Mucosa of stomach (tissue), 1 donor: ENCODE data around the gene HSPA9.

Source experiments
- H3K27me3 ChIP-seq: one replicate; pipeline ENCODE4 v1.7.0; 2013; ENCODE audit warnings: mild to moderate bottlenecking, low read length; ENCODE audit not compliant: control insufficient read depth, insufficient read depth
- H3K36me3 ChIP-seq: one replicate; pipeline ENCODE4 v1.7.0; 2013; ENCODE audit warnings: low read length; ENCODE audit not compliant: control insufficient read depth, insufficient read depth
- H3K4me1 ChIP-seq: one replicate; pipeline ENCODE4 v1.7.0; 2013; ENCODE audit warnings: mild to moderate bottlenecking, low read length; ENCODE audit not compliant: control insufficient read depth, insufficient read depth
- H3K4me3 ChIP-seq: one replicate; pipeline ENCODE4 v1.7.0; 2013; ENCODE audit warnings: low read length
- H3K9ac ChIP-seq: one replicate; pipeline ENCODE4 v1.7.0; 2013; ENCODE audit warnings: mild to moderate bottlenecking, low read length, moderate library complexity
- H3K9me3 ChIP-seq: one replicate; pipeline ENCODE4 v1.7.0; 2013; ENCODE audit warnings: mild to moderate bottlenecking, low read length, moderate library complexity; ENCODE audit not compliant: control insufficient read depth
- donor health status: Pancreatic carcinoma.

The HSPA9 gene

DNA sequence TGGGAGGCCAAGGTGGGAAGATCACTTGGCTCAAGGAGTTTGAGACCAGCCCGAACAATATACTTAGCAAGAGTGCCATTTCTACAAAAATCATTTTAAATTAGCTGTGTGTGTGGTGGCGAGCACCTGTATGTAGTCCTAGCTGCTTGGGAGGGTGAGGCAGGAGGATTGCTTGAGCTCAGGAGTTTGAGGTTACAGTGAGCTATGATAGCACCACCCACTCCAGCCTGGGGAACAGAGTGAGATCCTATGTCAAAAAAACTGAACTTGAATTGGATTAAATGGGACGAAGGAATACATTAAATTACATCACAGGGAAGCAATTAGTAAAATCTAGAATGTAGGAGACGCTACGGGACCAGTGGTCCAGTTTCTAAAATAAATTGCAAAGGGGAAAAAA is 25.8 kb downstream of the HSPA9 start:
- H3K4me1 ChIP-seq = peaks cover 9% of the 10 kb centered on the region
- no peak overlapping the region for H3K9ac ChIP-seq
- H3K9me3 ChIP-seq = no peaks in the 10 kb centered on the region
- H3K36me3 ChIP-seq = no peaks in the 10 kb centered on the region
- no peak overlapping the region for H3K4me3 ChIP-seq
- H3K27me3 ChIP-seq = no peaks in the 10 kb centered on the region

DNA sequence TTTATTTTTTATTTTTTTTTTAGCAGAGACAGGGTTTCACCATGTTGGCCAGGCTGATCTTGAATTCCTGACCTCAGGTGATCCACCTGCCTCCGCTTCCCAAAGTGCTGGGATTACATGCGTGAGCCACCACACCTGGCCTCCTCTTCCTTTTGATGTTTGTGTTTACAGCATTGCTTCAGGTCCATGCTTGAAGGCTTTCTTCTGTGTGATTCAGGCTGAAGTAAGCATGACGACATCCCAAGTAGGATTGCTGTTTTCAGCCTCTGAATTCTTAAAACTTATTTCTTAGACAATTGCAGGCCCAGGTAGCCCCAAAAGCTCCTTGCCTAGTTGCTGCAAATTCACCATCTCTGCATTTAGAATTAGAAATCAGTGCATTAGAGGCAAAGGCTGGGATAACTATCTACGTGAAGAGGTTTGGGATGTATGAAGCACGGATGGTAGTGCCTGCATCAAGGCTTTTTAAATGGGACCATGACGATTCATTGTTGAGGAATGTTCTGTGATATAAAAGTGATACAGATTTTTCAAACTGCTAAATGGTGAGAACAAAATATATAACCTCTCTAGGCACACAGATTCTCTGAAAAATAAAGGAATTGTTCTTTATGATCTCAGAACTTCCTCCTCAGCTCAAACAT is 29.2 kb downstream of the HSPA9 start:
- no peaks in the 10 kb centered on the region for H3K36me3 ChIP-seq
- peak overlapping the region; percentile 35 for H3K9ac ChIP-seq
- no peaks in the 10 kb centered on the region for H3K27me3 ChIP-seq
- no peak overlapping the region for H3K4me3 ChIP-seq
- H3K9me3 ChIP-seq = no peaks in the 10 kb centered on the region
- H3K4me1 ChIP-seq = peaks cover 20% of the 10 kb centered on the region

DNA sequence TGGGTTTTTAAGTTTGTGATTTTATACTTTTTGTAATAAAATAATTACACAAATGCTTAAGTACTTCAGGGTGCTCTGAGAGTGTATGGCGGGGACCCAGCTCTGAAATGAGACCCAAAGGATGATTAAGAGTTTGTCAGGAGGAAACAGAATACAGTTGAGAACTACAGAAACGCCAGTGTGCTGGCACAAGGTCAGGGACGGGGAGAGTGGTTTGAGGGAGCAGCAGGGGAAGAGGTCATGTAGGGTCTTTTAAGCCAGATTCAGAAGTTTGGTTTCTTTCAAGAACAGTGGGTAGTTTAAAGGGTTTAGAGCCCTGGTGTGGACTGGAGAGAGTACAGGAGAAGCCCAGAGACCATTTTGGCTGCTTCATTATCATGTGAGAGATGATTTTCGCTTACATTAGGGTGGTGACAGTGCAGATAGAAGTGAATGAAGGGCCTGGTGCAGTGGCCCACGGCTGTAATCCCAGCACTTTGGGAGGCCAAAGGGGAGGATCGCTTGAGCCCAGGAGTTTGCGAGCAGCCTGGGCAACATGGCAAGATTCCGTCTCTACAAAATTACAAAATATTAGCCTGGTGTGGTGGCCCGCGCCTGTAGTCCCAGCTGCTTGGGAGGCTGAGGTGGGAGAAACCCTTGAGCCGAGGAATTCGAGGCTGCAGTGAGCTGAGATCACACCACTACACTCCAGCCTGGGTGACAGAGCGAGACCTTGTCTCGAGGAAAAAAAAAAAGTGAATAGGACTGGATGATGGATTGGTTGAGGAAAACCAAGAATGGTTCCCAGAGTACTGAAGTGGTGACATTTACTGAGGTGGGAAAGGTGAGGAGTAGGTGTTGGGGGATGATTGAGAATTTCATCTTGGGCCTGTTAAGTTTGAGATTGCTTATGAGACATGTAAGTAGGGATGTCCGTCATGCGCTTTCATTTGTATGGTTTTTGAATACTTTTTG is 30.7 kb downstream of the HSPA9 start:
- Histone ChIP-seq H3K4me3 (peak overlapping the region; percentile 97), H3K4me1 (peaks cover 27% of the 10 kb centered on the region), H3K9me3 (no peaks in the 10 kb centered on the region), H3K27me3 (no peaks in the 10 kb centered on the region), H3K9ac (peak overlapping the region; percentile 99), H3K36me3 (no peaks in the 10 kb centered on the region)

DNA sequence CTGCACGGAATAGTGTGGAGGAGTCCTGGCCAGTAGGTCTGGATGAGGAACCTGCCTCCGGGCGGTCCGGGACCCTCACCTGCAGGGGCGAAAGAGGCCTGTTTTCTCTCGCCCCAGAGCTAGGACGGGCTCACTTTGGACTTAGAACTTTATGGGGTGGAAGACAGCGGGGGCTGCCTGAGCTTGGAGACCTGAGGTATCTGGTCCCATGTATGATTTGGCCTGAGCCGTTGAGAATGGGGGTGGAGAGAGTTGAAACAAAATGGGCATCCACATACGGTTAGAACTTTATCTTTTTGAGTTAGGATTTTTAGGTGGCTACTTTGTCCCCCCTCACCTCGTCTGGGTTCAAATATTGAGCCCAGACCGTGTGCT is 31.5 kb downstream of the HSPA9 start:
- no peaks in the 10 kb centered on the region for H3K36me3 ChIP-seq
- peaks cover 31% of the 10 kb centered on the region for H3K4me1 ChIP-seq
- H3K9ac ChIP-seq = peak overlapping the region; percentile 99
- peak overlapping the region; percentile 97 for H3K4me3 ChIP-seq
- H3K27me3 ChIP-seq = no peaks in the 10 kb centered on the region
- no peaks in the 10 kb centered on the region for H3K9me3 ChIP-seq

DNA sequence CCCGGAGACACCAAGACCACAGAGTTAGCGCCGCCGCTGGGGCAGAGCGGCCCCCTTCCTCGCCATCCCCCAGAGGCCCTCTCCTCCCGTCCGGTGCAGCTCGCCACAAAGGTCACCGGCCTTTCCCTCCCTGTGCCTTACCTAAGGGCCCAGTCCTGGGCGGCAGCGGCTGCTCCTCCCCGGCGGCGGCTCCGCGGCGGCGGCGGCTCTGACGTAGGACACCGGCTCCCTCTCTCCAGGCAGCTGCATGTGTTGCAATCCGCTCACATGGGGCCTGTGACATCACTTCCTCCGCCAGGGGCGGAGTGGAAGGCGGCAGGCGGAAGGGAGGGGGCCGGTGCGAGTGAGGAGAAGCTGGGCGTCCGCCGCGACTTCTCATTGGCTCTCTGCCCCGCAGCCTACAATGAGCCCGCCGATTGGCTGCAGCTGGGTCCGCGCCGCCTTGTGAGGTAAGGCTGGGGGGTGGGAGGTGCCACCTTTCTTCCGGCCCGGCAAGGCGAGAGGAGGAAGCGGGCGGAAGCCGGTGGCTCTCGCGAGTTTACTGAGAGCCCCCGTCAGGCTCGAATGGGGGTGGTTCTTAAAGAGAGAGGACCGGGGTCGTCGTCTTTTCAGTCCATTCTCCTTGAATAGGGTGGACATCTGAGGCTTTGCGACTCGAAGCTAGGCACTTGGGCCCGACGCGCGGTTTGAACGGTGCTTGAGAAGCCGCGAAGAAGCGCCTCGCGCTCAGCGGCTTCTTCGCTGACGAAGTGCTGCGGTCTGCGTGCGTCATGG is 32.1 kb downstream of the HSPA9 start, which contains the start of gene ETF1:
Gene ETF1 (minus strand): TSS at position 281 of the 774 bp plus-strand sequence. CDS start 318 bp downstream, outside the sequence.
- H3K27me3 ChIP-seq = no peaks in the 10 kb centered on the region
- H3K4me1 ChIP-seq = peaks cover 31% of the 10 kb centered on the region
- H3K36me3 ChIP-seq = no peaks in the 10 kb centered on the region
- H3K9ac ChIP-seq = peak within 1 kb of the TSS; percentile 99
- peak within 1 kb of the TSS; percentile 97 for H3K4me3 ChIP-seq
- no peaks in the 10 kb centered on the region for H3K9me3 ChIP-seq

DNA sequence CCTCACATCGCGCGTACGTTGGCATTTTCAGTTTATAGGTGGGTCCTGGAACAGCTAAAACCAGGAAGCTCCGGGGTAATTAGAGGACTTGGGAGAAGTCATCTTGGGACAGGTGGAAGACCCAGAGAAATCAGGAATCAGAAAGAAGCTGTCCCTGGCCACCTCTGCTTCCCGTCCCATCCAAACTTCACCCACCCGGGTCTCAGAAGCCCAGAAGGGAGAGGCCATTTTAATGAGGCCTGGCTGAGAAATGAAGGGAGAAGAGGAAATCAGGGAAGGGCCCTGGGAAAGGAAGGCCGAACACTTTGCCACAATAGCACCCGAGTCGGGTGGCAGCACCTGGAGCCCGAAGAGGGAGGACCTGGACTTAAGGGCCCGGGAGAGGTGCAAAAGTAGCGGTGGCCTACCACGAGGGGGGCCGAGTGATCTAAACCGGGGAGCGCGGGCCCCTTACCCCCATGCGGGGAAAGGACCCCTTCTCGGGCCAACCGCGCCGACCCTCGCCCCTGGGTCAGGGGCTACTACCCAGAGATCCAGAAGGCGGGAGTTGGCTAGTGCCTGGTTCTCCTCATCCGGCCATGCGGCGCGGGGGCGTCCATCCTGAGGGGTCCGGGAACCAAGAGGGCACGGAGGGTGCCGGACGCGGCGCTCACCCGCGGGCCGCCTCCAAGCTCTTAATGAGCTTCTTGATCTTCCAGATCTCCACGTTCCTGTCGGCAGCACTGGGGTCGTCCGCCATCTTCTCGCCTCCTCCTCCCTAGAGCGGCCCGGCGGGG is 32.8 kb downstream of the HSPA9 start:
- Histone ChIP-seq H3K27me3 (no peaks in the 10 kb centered on the region), H3K36me3 (no peaks in the 10 kb centered on the region), H3K4me1 (peaks cover 31% of the 10 kb centered on the region), H3K9me3 (no peaks in the 10 kb centered on the region), H3K4me3 (peak overlapping the region; percentile 68), H3K9ac (peak overlapping the region; percentile 98)

DNA sequence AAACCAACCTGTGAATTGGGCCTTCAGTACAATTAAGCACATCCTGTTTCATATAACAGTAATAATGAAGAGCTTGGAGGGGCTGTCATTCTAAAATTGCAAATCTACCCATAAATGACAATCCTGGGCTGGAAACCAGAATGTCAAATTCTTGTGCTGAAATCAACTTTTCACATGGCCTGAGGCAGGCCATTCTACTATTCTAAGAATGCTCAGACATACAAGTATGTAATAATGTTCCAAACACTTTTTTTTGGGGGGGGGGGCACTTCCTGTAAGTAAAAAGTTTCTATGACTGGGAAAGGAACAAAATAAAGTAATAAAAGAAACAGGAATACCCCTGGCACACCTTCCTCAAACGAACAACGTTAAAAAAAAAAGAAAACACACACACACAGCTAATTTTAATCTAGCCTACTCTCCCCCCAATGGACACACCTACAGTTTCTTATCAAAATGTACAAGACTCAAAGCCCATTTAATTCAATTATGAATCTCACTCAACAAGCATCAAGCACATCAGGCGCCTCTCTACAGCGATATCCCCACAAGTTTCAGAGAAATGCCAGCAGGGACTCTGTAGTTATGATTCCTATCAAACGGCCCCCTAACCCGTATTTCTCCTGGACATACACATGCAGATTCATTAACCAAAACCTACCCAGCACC is 33.6 kb downstream of the HSPA9 start:
- Histone ChIP-seq H3K36me3 (no peaks in the 10 kb centered on the region), H3K4me1 (peaks cover 31% of the 10 kb centered on the region), H3K9me3 (no peaks in the 10 kb centered on the region), H3K4me3 (peak overlapping the region; percentile 68), H3K27me3 (no peaks in the 10 kb centered on the region), H3K9ac (peak overlapping the region; percentile 98)

DNA sequence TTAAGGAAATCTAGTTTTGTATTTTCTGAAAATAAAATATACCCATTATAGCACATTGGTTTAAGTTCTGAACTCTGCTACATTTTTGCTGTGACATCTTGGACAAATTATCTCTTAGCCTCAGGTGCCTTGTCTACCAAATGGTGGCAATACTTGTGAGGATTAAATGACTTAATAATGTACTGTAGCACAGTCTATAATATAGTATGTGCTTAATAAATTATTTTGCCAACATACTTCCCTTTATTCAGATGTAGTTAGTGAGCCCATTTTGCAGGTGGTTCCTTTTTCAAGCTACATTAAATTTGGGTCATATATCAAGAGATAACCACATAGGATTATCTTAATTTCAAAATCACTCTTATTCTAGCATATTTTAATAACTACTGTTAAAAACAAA is 35.4 kb downstream of the HSPA9 start:
- H3K9ac ChIP-seq = no peak overlapping the region
- H3K4me1 ChIP-seq = peaks cover 26% of the 10 kb centered on the region
- no peak overlapping the region for H3K4me3 ChIP-seq
- no peaks in the 10 kb centered on the region for H3K36me3 ChIP-seq
- H3K27me3 ChIP-seq = no peaks in the 10 kb centered on the region
- no peaks in the 10 kb centered on the region for H3K9me3 ChIP-seq

DNA sequence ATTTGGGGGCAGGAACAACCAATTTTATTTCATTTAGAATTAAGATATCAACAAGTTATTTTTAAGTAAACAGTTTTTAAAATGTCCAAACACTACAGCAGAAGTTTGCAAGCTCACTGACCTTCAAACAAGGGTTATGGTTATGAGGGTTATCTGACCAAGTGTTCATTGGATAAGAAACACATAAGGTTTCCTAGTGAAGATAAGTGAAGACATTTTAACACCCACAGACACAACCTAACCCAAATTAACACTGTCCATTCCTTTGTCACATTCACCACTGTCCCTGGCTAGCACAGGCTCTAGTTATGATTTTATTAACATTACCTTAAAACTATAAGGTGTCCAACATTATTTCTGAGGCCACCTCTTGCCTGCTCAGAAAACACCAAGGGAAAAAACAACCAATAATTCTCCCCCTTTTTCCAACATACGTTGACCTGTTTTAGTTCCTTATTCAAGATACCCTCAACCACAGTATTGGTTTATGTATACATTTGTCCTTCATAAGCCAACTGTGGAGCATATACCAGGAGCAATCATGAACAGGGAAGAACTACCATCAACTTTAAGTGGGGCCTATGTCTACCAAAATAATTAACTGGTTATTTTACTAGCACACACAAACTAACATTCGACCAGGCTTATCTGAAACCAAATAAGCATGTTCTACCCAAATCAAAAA is 36.1 kb downstream of the HSPA9 start:
- no peaks in the 10 kb centered on the region for H3K36me3 ChIP-seq
- peaks cover 19% of the 10 kb centered on the region for H3K4me1 ChIP-seq
- H3K9me3 ChIP-seq = no peaks in the 10 kb centered on the region
- H3K27me3 ChIP-seq = no peaks in the 10 kb centered on the region
- no peak overlapping the region for H3K4me3 ChIP-seq
- H3K9ac ChIP-seq = no peak overlapping the region

DNA sequence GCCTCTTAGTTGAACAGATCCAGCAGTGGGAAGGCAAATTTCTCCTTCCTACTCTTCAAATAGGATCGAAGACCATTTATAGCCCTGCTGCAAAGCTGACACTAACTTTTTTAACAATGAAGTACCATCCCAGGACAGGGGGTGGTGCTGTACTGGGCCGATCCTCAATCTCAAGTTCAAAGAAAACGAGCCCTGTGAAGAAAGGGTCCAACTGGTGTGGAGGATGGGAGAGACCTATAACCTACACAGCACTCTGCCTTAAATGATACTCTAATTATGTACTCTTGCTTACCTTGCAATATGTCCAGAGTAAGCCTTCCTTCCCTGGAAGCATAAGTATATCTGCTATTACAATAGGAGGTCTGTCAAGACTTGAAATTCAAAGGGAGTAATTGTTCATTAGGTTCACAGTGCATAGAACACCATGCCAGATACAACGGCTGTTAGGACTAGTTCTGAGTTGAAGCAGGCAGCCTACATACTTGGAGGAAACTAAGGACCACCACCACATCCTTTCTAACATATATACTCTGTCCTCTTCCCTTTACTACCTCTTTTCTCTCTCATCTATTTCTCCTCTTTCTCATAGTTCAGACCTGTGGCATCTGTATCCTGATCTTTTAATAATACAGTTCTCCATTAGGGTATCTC is 38.4 kb downstream of the HSPA9 start:
- Histone ChIP-seq H3K36me3 (no peaks in the 10 kb centered on the region), H3K9me3 (no peaks in the 10 kb centered on the region), H3K4me1 (peaks cover 19% of the 10 kb centered on the region), H3K9ac (no peak overlapping the region), H3K4me3 (no peak overlapping the region), H3K27me3 (no peaks in the 10 kb centered on the region)
